H1 (cell line): Measurements from ENCODE around the gene ENDOG. TPM values are rescaled to one million over a fixed set of nuclear protein-coding genes. Genes with fewer than 3 reads are reported as not detected.

Source experiments
- BACH1 ChIP-seq: IDR thresholded peaks from 2 replicates; pipeline ENCODE4 v1.6.1; 2012; ENCODE audit warnings: low read length, improper control_type of control experiment
- CHD7 ChIP-seq: fragments of 300-600 bp; sonication (generic); IDR thresholded peaks from 2 replicates; pipeline ENCODE4 v1.7.1; 2012; ENCODE audit warnings: low read length, moderate library complexity, mild to moderate bottlenecking, inconsistent platforms; ENCODE audit not compliant: insufficient replicate concordance
- FOSL1 ChIP-seq: IDR thresholded peaks from 2 replicates; pipeline ENCODE4 v1.6.1; 2011; ENCODE audit warnings: mild to moderate bottlenecking, low read depth, low read length, moderate library complexity; ENCODE audit not compliant: insufficient read depth
- PHF8 ChIP-seq: fragments of 200-600 bp; sonication (generic); conservative IDR thresholded peaks from 2 replicates; pipeline ENCODE4 v1.7.1; 2012; ENCODE audit warnings: low read depth, mild to moderate bottlenecking, inconsistent platforms, low read length, moderate library complexity
- RAD21 ChIP-seq, 2 experiments: IDR thresholded peaks in 1 of 2; conservative IDR thresholded peaks in 1 of 2; 2 replicates each; pipeline ENCODE4 v1.6.1; 2011; ENCODE audit warnings: low read depth in 2 of 2, low read length in 2 of 2, improper control_type of control experiment in 1 of 2, inconsistent platforms in 1 of 2, mild to moderate bottlenecking in 1 of 2, moderate library complexity in 1 of 2
- RNF2 ChIP-seq: fragments of 200-900, 300-1000 bp; sonication (generic); IDR thresholded peaks from 2 replicates; pipeline ENCODE4 v1.7.1; 2016; ENCODE audit warnings: borderline replicate concordance, low read depth, mild to moderate bottlenecking, antibody characterized with exemption, low read length; ENCODE audit not compliant: poor library complexity, severe bottlenecking; ENCODE audit errors: missing control alignments
- polyA plus RNA-seq, 7 experiments: library from polyadenylated mRNA; depleted of rRNA in 3 of 7; stranded (reverse) in 5 of 7; unstranded in 2 of 7; fragments of >200 nt in 5 of 7; fragments of 200-250 nt in 2 of 7; gene quantifications; 1 replicate in 5 of 7; 2 replicates in 1 of 7; 4 replicates in 1 of 7; pipeline versions ENCODE4 v1.2.1 to v1.2.3, GENCODE V29; 2011 to 2013; ENCODE audit warnings: missing spikeins in 2 of 7, mixed read lengths in 2 of 7
- total RNA-seq: library from RNA; stranded (reverse); fragmentation: NEBNext Ultra II Directional; extraction: Animal tissue kit (Norgen Biotek cat#: 25700); gene quantifications from 2 replicates; pipeline ENCODE4 v1.2.1, GENCODE V29; 2021
- TF ChIP-seq, protein P1 (sequence below): IDR thresholded peaks from 2 replicates; pipeline ENCODE4 v1.6.1; 2011; ENCODE audit warnings: low read length, improper control_type of control experiment

Gene ENDOG
- total and polyA plus RNA-seq, 2 of the 8 experiments (the other 6 are each of a cell fraction or from before 2014, with no cell fraction given) = 17.5 to 23.4 TPM

GRCh38 chr9:128771745-128772519 is 46.4 kb upstream of the ENDOG start, which contains the start of gene ZER1 (continued):
- TF ChIP-seq FOSL1 (no peak), CHD7 (no peak), RAD21 (IDR thresholded peaks at IDR 0.05 in 1 of 2, conservative IDR thresholded peaks at IDR 0.05 in 1 of 2; ENCODE audit: low read depth in 2 of 2, low read length in 2 of 2) (peak in 1 of 2 experiments; percentile 7; a peak in 1 of 4 replicates), BACH1 (peak; percentile 38; the same call in 1 of the 2 replicates), RNF2 (no peak), PHF8 (peak; percentile 59; the same call in 1 of the 2 replicates)
- TF ChIP-seq, protein P1, sequence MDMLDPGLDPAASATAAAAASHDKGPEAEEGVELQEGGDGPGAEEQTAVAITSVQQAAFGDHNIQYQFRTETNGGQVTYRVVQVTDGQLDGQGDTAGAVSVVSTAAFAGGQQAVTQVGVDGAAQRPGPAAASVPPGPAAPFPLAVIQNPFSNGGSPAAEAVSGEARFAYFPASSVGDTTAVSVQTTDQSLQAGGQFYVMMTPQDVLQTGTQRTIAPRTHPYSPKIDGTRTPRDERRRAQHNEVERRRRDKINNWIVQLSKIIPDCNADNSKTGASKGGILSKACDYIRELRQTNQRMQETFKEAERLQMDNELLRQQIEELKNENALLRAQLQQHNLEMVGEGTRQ = no peak
